ENCODE data around the gene ZDHHC9. TPM values are rescaled to one million over a fixed set of nuclear protein-coding genes. Genes with fewer than 3 reads are reported as not detected.
"Not testable (repeated sequence)": the region's sequence is repeated elsewhere in the genome, so short reads cannot be mapped to it uniquely, and the experiment has no call there.

The ZDHHC9 gene
- total and polyA plus RNA-seq, 11 donors, result 3.5 to 39.0 (median 13.2) TPM

DNA sequence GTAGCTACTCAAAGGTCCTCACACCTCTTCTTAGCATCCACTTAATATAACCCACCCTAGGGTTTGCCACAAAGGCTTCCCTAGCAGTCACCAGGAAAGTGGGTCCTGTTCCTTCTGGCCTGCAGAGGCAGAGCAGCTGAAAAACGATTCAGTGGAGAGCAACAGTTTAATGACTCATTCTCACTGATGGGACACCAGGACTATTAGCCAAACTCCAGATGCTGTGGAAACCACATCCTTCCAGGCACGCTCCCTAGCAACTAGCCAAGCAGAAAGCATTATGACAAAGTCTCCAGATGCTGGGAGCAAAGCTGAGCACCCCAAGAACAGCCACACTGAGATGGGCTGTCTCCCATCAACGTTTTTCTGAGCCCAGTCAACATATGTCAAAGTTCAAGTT, 32.0 kb upstream of the ZDHHC9 start:
- Histone ChIP-seq H3K27ac (no peak overlapping the region), H3K9me3 (peaks cover 0 to 9% (median 0%) of the 10 kb centered on the region in 12 donors), H3K36me3 (no peaks in the 10 kb centered on the region), H3K27me3 (peaks cover 0 to 3% (median 0%) of the 10 kb centered on the region in 9 donors), H3K4me1 (no peaks in the 10 kb centered on the region), H3K4me3 (no peak overlapping the region)
- no peak for DNase-seq
- 45 to 56% (median 54%) methylated on average over 3 of the region's 3 CpGs for WGBS, 4 donors
- intact Hi-C loops (cut with DNase I), result no loop called here
- TF ChIP-seq, protein P1, sequence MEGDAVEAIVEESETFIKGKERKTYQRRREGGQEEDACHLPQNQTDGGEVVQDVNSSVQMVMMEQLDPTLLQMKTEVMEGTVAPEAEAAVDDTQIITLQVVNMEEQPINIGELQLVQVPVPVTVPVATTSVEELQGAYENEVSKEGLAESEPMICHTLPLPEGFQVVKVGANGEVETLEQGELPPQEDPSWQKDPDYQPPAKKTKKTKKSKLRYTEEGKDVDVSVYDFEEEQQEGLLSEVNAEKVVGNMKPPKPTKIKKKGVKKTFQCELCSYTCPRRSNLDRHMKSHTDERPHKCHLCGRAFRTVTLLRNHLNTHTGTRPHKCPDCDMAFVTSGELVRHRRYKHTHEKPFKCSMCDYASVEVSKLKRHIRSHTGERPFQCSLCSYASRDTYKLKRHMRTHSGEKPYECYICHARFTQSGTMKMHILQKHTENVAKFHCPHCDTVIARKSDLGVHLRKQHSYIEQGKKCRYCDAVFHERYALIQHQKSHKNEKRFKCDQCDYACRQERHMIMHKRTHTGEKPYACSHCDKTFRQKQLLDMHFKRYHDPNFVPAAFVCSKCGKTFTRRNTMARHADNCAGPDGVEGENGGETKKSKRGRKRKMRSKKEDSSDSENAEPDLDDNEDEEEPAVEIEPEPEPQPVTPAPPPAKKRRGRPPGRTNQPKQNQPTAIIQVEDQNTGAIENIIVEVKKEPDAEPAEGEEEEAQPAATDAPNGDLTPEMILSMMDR (IDR thresholded peaks at IDR 0.05), result no peak
- TF ChIP-seq POLR2A (IDR thresholded peaks at IDR 0.05), result no peak
- no peak for ATAC-seq

DNA sequence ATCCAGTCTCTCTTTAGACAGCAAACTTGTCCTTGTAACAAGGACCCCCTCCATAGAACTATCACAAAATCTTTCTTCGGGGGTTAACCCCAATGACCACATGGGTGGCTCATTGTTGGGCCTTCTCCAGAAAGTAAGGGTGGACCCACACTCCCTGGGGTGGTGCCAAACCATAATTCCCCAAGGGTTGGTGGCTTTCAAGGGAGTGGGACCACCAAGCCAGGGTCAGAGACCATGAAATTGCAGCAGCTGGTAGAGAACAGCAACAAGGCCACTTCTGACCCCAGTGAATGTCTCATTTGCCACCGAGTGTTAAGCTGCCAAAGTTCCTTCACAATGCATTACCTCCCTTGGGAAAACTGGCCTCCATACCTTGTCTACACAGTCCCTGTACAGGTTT, 28.8 kb upstream of the ZDHHC9 start:
- Histone ChIP-seq H3K27me3 (no peaks in the 10 kb centered on the region), H3K9me3 (peaks cover 0 to 9% (median 0%) of the 10 kb centered on the region in 12 donors), H3K4me1 (no peaks in the 10 kb centered on the region), H3K36me3 (no peaks in the 10 kb centered on the region), H3K4me3 (no peak overlapping the region), H3K27ac (no peak overlapping the region)
- 67 to 79% (median 72%) methylated on average over 2 of the region's 2 CpGs for WGBS, 4 donors
- ATAC-seq, result no peak
- DNase-seq, result no peak
- no peak for TF ChIP-seq POLR2A (IDR thresholded peaks at IDR 0.05)
- TF ChIP-seq, protein P1 (IDR thresholded peaks at IDR 0.05), result no peak
- intact Hi-C loops (cut with DNase I), result no loop called here

DNA sequence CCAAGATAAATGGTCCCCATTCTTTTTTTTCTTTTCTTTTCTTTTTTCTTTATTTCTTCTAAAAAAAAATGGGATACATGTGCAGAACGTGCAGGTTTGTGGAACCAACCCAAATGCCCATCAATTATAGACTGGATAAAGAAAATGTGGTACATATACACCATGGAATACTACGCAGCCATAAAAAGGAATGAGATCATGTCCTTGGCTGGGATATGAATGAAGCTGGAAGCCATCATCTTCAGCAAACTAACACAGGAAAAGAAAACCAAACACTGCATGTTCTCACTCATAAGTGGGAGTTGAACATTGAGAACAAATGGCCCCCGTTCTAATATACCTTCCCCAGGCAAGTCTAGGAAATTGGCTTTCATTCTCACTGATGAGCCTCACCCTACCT, 22.6 kb upstream of the ZDHHC9 start:
- ATAC-seq; H3K36me3 ChIP-seq; intact Hi-C loops (cut with DNase I); H3K4me3 ChIP-seq; H3K4me1 ChIP-seq; H3K27ac ChIP-seq; H3K9me3 ChIP-seq; DNase-seq: not testable (repeated sequence)
- H3K27me3 ChIP-seq, result peaks cover 0 to 11% (median 0%) of the 10 kb centered on the region in 9 donors
- 55 to 69% (median 62%) methylated on average over 3 of the region's 3 CpGs for WGBS, 4 donors

DNA sequence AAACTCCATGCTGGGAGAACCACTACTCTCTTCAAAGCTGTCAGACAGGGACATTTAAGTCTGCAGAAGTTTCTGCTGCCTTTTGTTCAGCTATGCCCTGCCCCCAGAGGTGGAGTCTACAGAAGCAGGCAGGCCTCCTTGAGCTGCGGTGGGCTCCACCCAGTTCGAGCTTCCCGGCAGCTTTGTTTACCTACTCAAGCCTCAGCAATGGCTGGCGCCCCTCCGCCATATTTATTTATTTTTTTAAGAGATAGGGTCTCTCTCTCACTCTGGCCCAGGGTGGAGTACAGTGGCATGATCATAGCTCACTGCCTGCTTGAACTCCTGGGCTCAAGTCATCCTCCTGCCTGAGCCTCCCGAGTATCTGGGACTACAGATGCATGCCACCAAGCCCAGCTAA, 15.4 kb upstream of the ZDHHC9 start:
- 53 to 71% (median 62%) methylated on average over 5 to 6 of the region's 6 CpGs for WGBS, 4 donors
- H3K27me3 ChIP-seq; H3K4me3 ChIP-seq; H3K4me1 ChIP-seq; ATAC-seq; intact Hi-C loops (cut with DNase I); H3K27ac ChIP-seq; H3K36me3 ChIP-seq; H3K9me3 ChIP-seq; DNase-seq: not testable (repeated sequence)

DNA sequence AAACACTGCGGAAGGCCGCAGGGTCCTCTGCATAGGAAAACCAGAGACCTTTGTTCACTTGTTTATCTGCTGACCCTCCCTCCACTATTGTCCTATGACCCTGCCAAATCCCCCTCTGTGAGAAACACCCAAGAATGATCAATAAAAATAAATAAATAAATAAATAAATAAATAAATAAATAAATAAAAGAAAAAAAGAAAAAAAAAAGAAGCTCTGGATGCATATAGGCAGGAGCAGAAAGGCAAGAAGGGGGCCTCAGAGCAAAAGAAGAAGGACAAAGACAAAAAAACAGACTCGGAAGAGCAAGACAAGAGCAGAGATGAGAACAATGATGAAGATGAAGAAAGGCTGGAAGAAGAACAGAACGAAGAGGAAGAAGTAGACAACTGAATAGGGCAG, 8.1 kb upstream of the ZDHHC9 start:
- DNase-seq; intact Hi-C loops (cut with DNase I): not testable (repeated sequence)
- 72 to 88% (median 80%) methylated on average over 2 of the region's 4 CpGs for WGBS, 4 donors

DNA sequence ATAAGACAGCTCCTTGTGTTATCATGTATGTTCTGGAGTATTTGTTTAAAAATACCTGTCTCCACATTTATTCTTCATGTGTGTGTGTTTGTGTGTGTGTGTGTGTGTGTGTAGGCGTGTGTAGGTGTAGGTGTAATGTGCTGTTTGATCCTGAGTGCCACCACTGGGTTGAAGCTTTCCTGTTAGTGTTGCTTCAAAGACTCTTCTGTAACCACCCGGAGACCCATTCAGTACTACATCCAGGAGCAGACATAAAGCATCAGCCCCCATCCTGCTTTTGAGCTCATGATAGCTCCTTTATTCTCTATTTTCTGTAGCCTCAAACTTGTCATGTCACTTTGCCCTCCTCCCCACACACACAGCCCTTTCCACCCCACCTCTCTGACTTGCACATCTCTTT, 3.0 kb upstream of the ZDHHC9 start:
- H3K36me3 ChIP-seq, result no peaks in the 10 kb centered on the region
- ATAC-seq (no peak), DNase-seq (no peak)
- H3K27ac ChIP-seq, result no peak overlapping the region
- 64 to 85% (median 76%) methylated on average over 2 of the region's 2 CpGs for WGBS, 4 donors
- H3K4me1 ChIP-seq, result peaks cover 0 to 13% (median 3%) of the 10 kb centered on the region in 12 donors
- H3K4me3 ChIP-seq, result no peak overlapping the region
- H3K9me3 ChIP-seq, result no peaks in the 10 kb centered on the region
- H3K27me3 ChIP-seq, result peaks cover 0 to 10% (median 0%) of the 10 kb centered on the region in 9 donors
- TF ChIP-seq, protein P1 (IDR thresholded peaks at IDR 0.05), result no peak
- TF ChIP-seq POLR2A (IDR thresholded peaks at IDR 0.05), result no peak
- intact Hi-C loops (cut with DNase I), result loop anchor here in 1 of 10 donors (10.0 kb wide), 1 partner anchor 58 kb away; the partner anchor contains the start of gene UTP14A

More for the DNA sequence above, 8.1 kb upstream of the ZDHHC9 start:
- H3K4me1 ChIP-seq, ATAC-seq, H3K36me3 ChIP-seq, H3K9me3 ChIP-seq, H3K27me3 ChIP-seq, H3K4me3 ChIP-seq, H3K27ac ChIP-seq: not testable (repeated sequence)

Measured in heart left ventricle (tissue), 16 donors.